ENCODE results near the gene ZCWPW1. TPM values are rescaled to one million over a fixed set of nuclear protein-coding genes. Genes with fewer than 3 reads are reported as not detected.
"Not testable (repeated sequence)": the region's sequence is repeated elsewhere in the genome, so short reads cannot be mapped to it uniquely, and the experiment has no call there.

The ZCWPW1 gene
- total RNA-seq, 1 donor from 2014 or later = 5.4 TPM

DNA sequence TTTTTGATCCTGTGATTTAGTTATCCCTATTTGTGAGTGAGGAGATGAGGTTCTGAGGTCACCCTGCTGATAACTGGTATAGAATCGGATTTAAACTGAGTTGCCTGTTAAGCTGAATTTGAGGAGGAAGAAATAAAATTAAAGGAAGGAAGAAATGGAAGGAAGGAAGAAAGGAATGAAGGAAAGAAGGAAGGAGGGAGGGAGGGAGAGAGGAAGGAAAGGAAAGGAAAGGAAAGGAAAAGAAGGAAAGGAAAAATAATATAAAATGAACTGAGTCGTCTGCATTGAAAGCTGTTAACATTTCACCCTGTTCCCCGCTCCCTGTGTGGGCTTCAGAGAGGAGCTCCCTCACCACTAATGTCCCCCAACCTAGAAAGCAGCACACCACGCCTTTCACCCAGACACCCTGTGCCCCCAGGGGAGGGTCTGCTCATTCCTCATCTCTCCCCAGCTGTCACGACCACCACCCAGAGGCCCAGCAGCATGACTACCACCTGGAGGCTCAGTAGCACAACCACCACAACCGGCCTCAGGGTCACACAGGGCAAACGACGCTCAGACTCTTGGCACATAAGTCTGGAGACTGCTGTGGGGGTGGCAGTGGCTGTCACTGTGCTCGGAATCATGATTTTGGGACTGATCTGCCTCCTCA, 38.9 kb downstream of the ZCWPW1 start:
- no peak for DNase-seq
- intact Hi-C loops (cut with DNase I) = no loop called here
- ATAC-seq (ENCODE audit: poor library complexity) = peak; percentile 30

DNA sequence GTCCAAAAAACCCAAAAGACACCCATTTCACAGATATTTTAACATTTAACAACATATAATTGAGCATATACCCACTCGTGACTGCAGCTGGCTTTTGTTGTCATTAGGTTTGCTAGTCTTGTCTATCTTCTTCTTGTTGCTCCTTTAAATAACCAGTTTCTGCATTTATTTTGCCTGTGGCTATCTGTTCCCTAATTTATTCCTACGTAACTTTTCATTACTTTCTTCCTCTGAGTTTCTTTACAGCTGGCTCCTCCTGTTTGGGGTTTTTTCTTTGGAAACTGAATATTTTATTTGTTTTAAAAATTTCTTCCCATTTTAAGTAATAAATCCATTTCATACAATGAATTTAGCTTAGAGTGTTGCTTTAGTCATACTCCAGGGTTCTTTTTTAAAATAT, 40.8 kb downstream of the ZCWPW1 start:
- intact Hi-C loops (cut with DNase I) = no loop called here
- DNase-seq = no peak
- ATAC-seq (ENCODE audit: poor library complexity) = no peak

DNA sequence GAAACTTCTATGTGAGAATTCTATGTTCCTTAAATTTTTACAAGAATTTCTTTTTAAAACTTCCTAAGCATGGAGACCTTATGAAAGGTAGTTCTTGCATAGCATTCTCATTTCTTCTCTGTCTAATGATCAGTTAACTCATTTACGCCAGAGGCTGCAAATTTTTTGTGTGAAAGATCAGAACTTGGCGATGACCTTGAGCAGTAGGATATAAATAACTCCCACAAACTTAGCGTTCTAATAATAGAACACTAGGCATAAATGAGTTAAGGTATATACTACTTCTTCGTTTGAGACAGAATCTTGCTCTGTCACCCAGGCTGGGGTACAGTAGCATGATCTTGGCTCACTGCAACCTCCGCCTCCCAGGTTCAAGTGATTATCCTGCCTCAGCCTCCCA, 41.6 kb downstream of the ZCWPW1 start:
- DNase-seq = no peak
- intact Hi-C loops (cut with DNase I) = no loop called here
- no peak for ATAC-seq (ENCODE audit: poor library complexity)

DNA sequence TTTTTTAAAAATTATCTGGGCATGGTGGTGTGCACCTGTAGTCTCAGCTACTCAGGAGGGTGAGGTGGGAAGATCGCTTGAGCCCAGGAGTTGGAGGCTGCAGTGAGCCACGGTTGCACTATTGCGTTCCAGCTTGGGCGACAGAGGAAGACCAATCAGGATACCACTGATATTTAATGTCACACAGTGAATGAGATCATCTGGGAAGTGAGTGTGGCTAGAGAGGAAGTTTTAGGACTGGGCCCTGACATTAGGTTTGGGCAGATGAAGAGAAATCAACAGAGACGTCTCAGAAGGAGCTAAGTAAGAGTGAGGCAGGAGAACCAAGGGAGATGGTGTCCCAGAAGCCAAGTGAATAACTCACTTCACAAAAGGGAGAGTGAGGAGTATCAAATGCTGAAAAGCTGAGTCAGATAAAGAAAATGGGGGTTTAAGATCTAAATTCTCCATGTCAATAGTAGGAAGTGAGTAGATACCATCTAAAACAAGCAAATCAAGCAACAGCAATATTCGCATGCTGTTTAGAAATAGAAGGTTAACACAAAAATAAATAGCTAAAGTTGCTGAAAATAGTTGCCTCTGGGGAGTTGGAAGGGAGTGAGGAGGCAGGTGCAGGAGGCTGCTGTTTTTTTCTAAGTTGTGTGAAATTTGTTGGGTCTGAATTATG, 43.7 kb downstream of the ZCWPW1 start:
- intact Hi-C loops (cut with DNase I) = no loop called here
- DNase-seq (no peak), ATAC-seq (ENCODE audit: poor library complexity) (peak; percentile 42)

DNA sequence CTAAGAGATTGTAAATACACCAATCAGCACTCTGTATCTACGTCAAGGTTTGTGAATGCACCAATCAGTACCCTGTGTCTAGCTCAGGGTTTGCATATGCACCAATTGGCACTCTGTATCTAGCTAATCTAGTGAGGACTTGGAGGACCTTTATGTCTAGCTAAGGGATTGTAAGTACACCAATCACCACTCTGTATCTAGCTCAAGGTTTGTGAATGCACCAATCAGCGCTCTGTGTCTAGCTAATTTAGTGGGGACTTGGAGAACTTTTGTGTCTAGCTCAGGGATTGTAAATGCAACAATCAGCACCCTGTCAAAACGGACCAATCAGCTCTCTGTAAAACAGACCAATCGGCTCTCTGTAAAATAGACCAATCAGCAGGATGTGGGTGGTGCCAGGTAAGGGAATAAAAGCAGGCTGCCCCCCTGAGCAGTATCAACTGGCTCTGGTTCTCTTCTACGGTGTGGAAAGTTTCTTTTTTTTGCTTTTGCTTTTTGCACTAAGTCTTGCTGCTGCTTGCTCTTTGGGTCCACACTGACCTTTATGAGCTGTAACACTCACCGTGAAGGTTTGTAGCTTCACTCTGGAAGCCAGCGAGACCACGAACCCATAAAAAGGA, 46.2 kb downstream of the ZCWPW1 start:
- ATAC-seq (ENCODE audit: poor library complexity); intact Hi-C loops (cut with DNase I); DNase-seq: not testable (repeated sequence)

DNA sequence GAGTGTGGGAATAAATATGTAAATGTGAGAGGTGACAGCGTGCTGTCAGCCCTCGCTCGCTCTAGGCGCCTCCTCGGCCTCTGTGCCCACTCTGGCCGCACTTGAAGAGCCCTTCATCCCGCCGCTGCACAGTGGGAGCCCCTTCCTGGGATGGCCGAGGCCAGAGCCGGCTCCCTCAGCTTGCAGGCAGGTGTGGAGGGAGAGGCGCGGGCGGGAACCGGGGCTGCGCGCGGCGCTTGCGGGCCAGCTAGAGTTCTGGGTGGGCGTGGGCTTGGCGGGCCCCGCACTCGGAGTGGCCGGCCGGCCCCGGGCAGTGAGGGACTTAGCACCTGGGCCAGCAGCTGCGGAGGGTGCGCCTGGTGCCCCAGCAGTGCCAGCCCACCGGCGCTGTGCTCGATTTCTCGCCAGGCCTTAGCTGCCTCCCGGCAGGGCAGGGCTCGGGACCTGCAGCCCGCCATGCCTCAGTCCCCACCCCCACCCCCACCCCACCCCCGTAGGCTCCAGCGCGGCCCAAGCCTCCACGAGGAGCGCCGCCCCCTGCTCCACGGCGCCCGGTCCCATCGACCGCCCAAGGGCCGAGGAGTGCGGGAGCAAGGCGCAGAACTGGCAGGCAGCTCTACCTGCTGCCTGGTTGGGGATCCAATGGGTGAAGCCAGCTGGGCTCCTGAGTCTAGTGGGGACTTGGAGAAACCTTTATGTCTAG, 46.8 kb downstream of the ZCWPW1 start:
- DNase-seq; ATAC-seq (ENCODE audit: poor library complexity); intact Hi-C loops (cut with DNase I): not testable (repeated sequence)

DNA sequence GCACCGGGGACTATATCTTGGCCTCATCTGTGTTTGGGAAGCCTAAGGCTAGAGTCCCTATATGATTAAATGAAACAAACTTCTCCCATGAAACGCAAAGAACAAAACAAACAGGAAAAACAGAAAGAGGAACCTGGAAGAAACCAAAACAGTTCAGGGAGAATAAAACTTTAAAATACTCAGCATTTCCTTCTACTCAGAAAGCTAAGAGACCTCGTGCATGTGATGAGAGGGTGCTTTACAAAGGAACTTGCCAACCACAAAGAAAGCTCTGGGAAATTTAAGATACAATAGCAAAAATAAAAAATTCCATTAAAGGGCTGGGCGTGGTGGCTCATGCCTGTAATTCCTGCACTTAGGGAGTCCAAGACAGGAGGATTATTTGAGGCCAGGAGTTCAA, 48.3 kb downstream of the ZCWPW1 start:
- DNase-seq (no peak), ATAC-seq (ENCODE audit: poor library complexity) (peak; percentile 40)
- intact Hi-C loops (cut with DNase I) = no loop called here

DNA sequence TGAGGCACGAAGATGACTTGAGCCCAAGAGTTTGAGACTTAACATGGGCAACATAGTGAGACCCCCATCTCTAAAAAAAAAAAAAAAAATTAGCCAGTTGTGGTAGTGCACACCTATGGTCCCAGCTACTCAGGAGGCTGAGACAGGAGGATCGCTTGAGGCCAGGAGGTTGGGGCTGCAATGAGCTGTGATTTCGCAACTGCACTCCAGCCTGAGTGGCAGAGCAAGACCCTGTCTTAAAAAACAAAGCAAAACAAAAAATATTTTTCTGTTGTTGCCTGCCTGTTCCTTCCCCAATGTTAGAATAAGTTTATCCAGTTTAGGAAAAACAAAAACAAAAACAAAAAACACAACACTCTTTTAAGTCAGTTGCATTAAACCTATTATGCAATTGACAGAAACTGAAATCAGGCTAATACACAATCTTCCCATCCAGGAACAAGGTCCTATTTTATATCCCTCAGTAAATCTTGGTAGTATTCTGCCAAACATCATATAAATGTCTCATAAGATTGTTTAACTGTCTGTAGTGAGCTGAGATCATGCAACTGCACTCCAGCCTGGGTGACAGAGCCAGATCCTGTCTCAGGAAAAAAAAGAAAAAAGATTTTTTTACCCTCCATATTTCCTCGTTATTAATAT, 50.3 kb downstream of the ZCWPW1 start:
- DNase-seq (no peak), ATAC-seq (ENCODE audit: poor library complexity) (no peak)
- intact Hi-C loops (cut with DNase I) = no loop called here

DNA sequence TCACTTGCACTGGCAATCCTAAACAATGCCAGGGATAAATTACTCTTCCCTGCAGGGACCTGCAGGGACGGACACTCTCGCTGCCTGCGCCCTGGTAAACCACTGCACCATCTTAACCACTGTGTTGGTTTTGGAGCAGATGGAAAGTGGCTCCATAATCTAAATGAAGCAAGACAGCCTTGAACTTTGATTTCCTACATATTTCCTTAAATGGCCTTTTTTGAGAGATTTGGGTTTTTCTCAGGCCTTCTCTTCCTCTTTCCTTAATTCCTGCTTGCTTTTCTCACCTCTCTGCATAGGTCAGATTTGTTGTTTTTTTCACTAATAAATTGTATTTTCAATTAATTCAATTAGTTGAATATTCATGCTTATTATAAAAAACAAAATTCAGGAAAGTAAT, 52.4 kb downstream of the ZCWPW1 start:
- ATAC-seq (ENCODE audit: poor library complexity) = no peak
- intact Hi-C loops (cut with DNase I) = no loop called here
- no peak for DNase-seq

DNA sequence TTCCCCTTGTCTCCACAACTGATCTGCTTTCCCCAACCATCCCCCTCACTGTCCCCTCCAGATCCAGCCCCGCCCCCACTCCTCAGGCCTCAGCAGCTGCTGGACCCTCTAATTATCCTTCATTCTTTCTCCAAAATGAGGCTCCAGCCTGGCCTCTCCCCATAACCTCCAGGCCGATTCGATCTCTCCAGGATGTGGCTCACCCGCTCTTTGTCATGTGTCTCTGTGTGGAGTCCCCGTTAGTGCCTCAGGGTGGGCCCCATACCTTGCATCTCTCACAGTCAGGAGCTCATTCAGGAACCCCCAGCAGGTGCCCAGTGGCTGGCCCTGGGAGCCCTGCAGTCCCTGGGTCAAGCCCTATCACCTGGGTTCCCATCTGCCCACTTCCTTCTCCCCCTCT, 53.9 kb downstream of the ZCWPW1 start:
- intact Hi-C loops (cut with DNase I) = no loop called here

DNA sequence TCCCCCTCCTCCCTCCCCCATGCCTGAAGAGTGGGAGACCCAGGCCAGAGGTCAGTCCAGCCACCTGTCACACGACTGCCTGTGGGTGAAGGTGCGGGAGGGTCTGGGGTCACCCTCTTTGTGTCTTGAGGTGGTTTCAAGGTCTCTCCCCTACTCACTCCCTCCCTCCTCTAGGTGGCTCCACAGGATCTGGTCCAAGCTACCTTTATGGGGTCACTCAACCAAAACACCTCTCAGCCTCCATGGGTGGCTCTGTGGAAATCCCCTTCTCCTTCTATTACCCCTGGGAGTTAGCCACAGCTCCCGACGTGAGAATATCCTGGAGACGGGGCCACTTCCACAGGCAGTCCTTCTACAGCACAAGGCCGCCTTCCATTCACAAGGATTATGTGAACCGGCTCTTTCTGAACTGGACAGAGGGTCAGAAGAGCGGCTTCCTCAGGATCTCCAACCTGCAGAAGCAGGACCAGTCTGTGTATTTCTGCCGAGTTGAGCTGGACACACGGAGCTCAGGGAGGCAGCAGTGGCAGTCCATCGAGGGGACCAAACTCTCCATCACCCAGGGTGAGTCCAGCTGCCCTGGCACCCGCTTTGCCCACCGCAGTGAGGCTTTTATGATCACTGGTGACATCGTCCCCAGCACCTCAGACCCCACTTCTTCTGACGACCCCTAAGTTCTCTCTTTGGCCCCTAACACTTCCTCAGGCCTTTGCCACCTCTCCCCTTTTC, 54.5 kb downstream of the ZCWPW1 start:
- DNase-seq; ATAC-seq (ENCODE audit: poor library complexity); intact Hi-C loops (cut with DNase I): not testable (repeated sequence)

More for the DNA sequence above, 53.9 kb downstream of the ZCWPW1 start:
- no peak for DNase-seq
- no peak for ATAC-seq (ENCODE audit: poor library complexity)

DNA sequence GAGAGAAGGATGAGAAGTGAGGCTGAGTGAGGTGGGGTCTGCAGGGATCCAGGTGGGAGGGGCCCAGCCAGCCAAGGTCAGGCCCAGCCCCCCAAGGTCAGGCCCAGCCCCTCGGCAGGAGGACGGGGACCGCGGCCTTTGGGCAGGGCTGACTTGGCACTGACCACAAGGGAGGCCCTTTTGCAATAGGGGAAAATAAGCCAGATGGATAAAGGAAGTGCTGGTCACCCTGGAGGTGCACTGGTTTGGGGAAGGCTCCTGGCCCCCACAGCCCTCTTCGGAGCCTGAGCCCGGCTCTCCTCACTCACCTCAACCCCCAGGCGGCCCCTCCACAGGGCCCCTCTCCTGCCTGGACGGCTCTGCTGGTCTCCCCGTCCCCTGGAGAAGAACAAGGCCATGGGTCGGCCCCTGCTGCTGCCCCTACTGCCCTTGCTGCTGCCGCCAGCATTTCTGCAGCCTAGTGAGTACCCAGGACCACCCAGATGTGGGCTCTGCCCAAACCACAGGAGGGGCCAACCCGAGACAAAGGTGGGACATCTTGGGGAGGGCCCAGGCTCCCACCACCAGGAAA, 55.2 kb downstream of the ZCWPW1 start, which contains the start of gene PILRA:
Gene PILRA (plus strand): TSS at position 227 of the 571 bp plus-strand sequence. CDS start 170 bp downstream, at position 397.
- ATAC-seq (ENCODE audit: poor library complexity) (peak; percentile 67), DNase-seq (peak; percentile 64)
- intact Hi-C loops (cut with DNase I) = no loop called here

DNA sequence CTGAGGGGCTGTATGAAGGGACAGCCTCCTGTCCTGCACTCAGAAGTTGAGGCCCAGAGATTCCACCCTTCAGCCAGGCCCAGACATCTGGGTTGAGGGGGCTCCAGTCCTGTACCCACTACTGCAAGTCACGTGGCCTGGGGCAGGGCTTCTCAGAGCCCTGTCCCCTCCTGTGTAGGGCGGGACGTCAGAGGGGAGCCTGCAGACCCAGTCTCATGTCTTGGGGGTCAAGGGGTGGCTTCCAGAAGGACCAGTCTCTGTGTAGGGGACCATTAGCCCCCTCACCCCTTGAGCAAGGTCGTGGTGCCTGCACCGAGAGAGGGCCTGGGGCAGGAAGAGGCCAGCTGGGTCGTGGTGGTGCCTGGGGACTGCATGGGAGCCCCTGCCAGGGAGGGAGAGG, 55.8 kb downstream of the ZCWPW1 start:
- intact Hi-C loops (cut with DNase I) = no loop called here
- no peak for ATAC-seq (ENCODE audit: poor library complexity)
- no peak for DNase-seq

DNA sequence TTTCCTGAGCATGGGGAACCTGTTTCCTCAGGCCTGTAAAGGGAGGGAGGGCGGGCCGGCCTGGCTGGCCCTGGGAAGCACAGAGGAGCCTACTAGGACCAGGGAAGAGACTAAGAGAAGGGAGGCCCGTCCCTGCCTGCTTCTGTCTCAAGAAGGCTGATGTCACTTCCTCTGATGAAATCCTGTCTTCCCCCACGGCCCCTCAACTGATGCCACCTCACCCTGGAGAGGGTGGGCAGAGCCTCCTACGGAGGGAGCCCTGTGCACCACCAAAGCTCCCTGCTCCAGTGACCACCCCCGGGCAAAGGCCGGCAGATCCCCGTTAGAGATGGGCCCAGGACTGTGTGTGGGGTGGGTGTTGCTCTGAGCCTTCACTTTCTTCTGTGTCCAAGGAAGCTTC, 56.2 kb downstream of the ZCWPW1 start:
- DNase-seq = no peak
- ATAC-seq (ENCODE audit: poor library complexity) = peak; percentile 34
- intact Hi-C loops (cut with DNase I) = no loop called here

DNA sequence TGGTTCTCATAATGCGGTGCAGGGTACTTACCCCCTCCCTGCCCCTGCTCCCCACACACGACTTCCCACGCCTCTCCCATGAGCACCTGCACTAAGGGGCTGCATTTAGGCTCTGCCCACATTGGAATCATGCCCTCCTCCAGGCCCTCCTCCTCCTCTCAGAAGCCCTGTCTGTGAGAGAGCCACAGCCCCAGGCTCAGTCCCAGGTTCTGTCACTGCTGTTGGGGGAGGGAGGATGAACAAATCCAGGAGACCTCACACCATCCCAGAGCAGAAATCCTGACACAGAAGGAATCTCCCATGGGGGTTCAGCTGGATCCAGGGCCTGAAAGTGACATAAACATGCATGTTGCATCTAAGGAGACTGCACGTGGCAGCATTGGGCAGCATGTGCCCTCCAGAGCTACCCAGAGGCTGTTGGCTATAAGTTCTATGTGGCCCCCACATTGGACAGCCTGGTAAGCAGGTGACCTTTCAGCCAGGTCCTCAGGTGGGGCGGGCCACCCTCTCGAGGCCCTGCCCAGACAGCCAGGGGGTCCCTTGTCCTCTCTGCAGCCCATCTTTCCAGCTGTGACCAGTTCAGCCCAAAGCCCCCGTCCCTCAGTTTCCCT, 56.8 kb downstream of the ZCWPW1 start:
- no peak for ATAC-seq (ENCODE audit: poor library complexity)
- no peak for DNase-seq
- intact Hi-C loops (cut with DNase I) = no loop called here

DNA sequence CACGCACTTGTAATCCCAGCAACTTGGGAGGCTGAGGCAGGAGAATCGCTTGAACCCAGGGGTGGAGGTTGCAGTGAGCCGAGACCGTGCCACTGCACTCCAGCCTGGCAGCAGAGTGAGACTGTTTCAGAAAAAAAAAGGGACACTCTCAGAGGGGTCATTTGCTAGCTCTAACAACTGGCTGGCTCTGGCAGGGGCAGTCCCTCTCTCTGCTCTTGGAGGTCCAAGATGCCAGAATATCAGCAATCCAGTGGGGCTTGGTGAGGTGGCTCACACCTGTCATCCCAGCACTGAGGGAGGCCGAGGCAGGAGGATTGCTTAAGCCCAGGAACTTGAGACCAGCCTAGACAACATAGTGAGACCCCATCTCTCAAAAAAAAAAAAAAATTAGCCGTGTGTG, 57.8 kb downstream of the ZCWPW1 start:
- intact Hi-C loops (cut with DNase I) = no loop called here
- ATAC-seq (ENCODE audit: poor library complexity) (no peak), DNase-seq (no peak)

DNA sequence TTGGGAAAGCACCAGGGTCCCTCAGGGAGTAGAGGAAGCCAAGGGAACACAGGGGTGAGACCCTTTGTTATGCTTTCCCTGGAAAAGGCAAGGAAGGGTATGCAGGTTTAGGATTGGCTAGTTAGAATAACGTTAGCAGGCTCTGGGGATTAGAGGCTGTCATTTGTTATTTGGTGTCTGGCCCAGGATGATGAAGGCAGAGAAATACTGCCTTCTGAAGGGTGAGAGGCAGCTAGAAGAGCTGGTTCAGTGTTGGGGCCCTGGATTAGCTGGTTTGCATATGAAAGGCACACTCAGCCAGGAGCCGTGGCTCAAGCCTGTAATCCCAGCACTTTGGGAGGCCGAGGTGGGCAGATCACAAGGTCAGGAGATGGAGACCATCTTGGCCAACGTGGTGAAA, 58.2 kb downstream of the ZCWPW1 start:
- intact Hi-C loops (cut with DNase I) = no loop called here
- ATAC-seq (ENCODE audit: poor library complexity) = no peak
- DNase-seq = no peak

DNA sequence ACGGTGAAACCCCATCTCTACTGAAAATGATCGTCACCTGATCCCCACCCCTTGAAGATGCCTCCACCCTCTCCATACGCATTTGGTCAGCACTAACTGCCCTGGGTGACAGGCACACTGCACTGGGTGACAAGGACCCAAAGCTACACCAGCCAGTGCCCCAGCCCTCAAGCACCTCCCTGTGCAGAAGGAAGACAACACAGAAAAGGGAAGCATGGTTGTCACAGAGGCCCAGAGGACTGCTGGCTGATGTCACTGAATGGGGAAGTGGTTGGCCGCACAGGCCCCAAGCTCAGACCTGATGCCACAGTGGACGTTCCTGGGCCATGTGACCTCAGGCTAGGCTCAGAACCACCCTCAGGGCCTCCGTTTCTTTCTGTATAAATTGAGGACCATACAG, 59.4 kb downstream of the ZCWPW1 start:
- ATAC-seq (ENCODE audit: poor library complexity) = peak; percentile 49
- intact Hi-C loops (cut with DNase I) = no loop called here

More for the DNA sequence above, 59.4 kb downstream of the ZCWPW1 start:
- DNase-seq = peak; percentile 84

All from Right ventricle myocardium superior (tissue), 1 donor.